NCI-H1105 (cell line): Measurements from ENCODE around the gene TRIM26.
"Not testable (repeated sequence)": the region's sequence is repeated elsewhere in the genome, so short reads cannot be mapped to it uniquely, and the experiment has no call there.

Experiments used
- DNase-seq: peaks from one replicate; lab custom pipeline; 2025; lab: John Stamatoyannopoulos, UW

The TRIM26 gene

GRCh38 chr6:30171677-30172471, 41.3 kb downstream of the TRIM26 start:
- no peak for DNase-seq

DNA sequence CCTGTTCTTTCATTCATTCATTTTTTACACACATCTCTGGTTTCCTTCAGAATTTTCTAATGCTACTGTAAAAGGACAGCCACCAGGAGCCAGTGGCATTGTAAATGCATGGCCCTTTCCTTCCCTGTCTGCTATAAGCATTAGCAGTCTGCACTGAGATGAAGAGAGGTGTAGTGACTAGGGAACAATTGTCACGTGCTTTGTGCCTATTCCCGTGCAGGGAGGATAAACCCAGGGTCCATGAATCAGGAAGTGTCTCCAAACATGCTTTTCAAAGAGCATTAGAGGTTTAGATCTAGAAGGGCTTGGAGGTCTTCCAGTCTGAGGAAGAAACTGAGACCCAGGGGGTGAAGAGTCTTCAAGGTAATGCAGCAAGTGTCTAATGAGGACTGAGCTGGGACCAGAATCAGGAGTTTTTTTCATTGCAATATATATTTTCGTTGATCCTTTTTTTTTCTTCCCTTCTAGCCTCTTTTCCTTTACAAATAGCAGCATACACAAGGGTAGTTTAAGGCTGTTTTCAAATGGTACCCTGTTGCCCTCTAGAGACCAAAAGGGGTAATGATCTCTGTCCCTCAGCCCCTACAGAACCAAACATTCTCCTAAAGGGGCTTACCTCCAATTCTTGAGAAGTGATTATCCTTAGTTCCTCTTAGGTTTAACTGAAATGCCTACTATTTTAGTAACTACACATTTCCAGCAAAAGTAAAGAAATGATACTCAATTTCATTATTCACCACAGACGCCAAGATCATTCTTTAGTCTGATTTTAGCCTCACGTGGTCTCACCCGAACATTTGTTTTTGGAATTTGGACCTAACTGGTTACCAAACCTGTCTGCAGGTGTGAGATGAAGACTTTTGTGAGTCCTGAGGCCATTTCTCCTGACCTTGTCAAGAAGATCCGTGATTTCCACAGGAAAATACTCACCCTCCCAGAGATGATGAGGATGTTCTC, 43.3 kb downstream of the TRIM26 start:
- peak; percentile 22 for DNase-seq

- no peak for DNase-seq
These were observed 44.5 kb downstream of the TRIM26 start for GRCh38 chr6:30168741-30169140.

DNA sequence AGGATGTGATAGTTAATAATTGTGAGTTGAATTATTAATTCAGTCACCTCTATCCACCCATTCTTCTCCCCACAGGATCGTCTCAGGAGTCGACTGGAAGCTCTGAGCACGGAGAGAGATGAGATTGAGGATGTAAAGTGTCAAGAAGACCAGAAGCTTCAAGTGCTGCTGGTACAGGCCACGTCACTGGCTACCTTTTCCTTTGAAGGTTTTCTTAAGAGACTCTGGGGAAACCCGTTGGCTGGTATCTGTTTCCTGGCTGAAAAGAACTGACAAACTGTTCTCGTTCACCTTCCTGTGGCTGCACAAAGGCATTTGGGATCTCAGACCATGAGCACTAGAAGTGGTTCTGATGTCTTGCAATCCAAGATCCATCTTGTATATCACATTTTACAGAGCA, 46.1 kb downstream of the TRIM26 start:
- DNase-seq: no peak

GRCh38 chr6:30165238-30165637, 48.0 kb downstream of the TRIM26 start:
- DNase-seq: not testable (repeated sequence)

DNA sequence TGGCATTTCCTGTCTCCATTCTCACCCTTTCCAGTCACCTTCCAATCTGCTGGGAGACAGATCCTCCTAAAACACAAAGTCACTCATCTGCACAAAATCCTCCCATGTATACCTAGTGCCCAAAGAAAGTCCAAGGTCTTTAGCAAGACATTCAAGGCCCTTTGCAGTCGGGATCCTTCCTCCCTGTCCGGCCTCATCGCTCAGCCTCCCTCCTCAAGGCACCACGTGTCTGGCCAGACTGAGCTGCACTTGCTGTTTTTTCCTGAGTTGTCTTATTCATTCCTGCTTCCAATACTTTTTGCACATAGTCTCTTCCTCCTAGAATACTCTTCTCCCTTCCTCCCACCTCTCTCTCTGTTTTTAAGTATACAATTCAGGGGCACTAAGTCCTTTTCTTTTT, 48.5 kb downstream of the TRIM26 start:
- no peak for DNase-seq

- DNase-seq: no peak
These were observed 49.1 kb downstream of the TRIM26 start for GRCh38 chr6:30163918-30164654.

DNA sequence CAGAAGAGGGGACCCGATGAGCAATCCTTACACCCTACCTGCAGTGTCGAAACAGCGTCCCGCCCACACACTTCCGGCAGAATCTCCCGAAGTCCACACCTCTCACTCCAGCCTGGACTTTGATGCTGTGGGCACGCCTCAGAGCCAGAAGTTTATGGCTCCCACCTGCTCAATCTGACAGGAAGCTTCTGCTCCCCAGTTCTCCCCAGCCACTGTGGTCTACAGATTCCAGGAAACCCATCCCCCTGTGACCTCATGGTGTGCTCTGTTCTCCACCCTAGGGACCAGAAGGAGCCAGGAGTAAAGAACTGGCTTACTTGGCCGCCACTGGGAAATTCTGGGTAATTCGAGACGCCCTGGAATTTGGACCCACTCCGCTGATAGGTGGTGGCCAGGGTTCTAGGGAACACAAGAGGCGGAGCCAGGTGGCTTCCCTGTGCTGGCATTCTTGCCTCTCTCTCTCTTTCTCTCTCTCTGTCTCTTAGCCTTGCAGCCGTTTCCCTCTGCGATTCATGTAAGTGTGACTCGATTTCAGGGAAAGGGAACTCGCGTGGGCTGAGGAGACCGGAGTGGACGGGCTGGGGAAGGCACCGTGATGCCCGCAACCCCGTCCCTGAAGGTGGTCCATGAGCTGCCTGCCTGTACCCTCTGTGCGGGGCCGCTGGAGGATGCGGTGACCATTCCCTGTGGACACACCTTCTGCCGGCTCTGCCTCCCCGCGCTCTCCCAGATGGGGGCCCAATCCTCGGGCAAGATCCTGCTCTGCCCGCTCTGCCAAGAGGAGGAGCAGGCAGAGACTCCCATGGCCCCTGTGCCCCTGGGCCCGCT, 49.9 kb downstream of the TRIM26 start, which contains the start of gene TRIM15:
TSS of gene TRIM15 (plus strand) at position 457 of the 828 bp plus-strand sequence. CDS start at position 596, 139 bp downstream.
- DNase-seq: no peak

GRCh38 chr6:30162265-30163089, 50.7 kb downstream of the TRIM26 start:
- no peak for DNase-seq

GRCh38 chr6:30160785-30161531, 52.2 kb downstream of the TRIM26 start, which contains the start of gene TRIM10:
Gene TRIM10 (minus strand): TSS chr6:30161211. CDS start chr6:30160858, 353 bp downstream.
- DNase-seq: no peak

- DNase-seq: no peak
These were observed 53.0 kb downstream of the TRIM26 start for GRCh38 chr6:30160008-30160784.

DNA sequence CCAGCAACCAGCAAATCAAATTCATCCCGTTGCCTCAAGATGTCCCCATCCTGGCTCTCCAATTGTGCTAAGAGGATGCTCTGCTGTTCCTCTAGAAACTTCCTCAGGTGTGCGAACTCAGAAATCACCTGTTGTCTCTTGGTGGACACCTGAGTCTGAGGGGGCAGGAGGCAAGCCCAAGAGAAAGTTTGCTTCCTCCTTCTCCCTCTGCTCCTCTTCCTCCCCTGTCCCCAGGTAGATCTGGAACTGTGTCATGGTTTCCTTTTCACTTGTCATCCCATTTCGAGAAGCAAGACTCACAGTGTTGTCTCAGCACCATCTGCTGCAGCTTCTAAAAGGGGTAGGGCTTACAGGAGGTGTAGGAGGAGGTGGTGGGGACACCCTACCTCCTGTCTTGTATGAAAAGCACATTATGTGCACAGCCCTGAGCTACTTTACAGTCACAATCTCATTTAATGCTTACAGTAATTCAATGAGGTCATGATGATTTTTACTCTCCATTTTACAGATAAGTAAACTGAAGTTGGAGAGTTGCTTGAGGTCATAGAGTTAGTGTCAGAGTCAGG, 54.6 kb downstream of the TRIM26 start:
- DNase-seq: no peak

- no peak for DNase-seq
These were observed 55.2 kb downstream of the TRIM26 start for GRCh38 chr6:30157999-30158398.

GRCh38 chr6:30157581-30157980, 55.6 kb downstream of the TRIM26 start:
- DNase-seq: no peak

- DNase-seq: no peak
These were observed 56.4 kb downstream of the TRIM26 start for GRCh38 chr6:30156774-30157173.

DNA sequence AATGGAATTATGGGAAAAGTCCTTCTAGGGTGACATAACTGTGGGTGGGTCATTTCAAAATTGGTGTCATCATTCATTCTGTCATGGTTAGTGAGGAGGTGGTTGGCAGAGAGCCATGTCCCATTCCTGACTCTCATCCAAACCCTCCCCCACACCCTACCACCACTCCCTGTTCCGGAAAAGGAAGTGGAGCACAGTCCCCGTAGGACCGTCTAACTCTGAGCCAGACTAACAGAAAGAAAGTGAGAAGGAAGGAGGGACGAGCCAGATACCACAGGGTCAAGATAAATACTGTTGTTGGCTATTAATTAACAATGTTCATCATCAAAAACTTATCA, 57.0 kb downstream of the TRIM26 start:
- no peak for DNase-seq

- no peak for DNase-seq
These were observed 57.5 kb downstream of the TRIM26 start for GRCh38 chr6:30155520-30156261.
